Gastrocnemius medialis (tissue), 4 donors: ENCODE measurements around the gene CASKIN2.

ENCODE experiments used
- POLR2A ChIP-seq, 2 donors: fragments of 450-650 bp; IDR thresholded peaks; one replicate each; pipeline ENCODE4 v1.6.1; 2017; ENCODE audit warnings: antibody characterized with exemption in 2 of 2, mild to moderate bottlenecking in 2 of 2, moderate library complexity in 2 of 2
- TF ChIP-seq, protein P1 (sequence below), 5 experiments: fragments of 450-650 bp in 3 of 5; fragments of 200-600 bp in 2 of 5; sonication (generic) in 2 of 5; IDR thresholded peaks in 4 of 5; conservative IDR thresholded peaks in 1 of 5; 1 replicate in 4 of 5; 2 replicates in 1 of 5; pipeline ENCODE4 v1.5.1; 2016 to 2019; ENCODE audit warnings: antibody characterized with exemption in 5 of 5, mild to moderate bottlenecking in 3 of 5, moderate library complexity in 3 of 5

DNA sequence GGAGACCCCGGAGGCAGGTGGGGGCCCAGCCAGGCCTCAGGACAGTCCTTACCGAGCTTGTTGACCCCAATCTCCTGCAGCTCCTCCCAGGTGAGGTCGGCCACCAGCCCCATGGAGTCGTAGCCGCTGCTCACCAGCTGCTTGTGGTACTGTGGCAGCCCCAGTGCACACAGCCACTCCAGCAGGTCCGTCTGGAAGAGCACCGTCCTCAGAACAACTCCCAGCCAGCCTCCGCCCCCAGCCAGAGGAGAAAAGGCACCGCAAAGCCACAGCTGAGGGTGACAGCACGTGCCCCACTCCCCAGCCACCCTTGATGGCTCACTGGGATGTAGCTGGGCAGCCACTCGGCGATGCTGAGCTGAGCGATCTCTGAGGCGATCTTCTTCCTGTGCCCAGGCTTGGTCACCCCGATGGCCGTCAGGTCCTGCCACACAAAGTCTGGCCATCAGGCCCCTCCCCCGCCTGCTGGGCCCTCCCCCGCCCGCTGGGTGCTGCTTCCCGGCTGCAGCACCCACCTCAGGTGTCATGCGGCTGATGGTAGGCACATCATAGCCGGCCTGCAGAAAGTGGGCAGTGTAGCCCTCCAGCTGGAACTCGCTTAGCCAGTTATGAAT is 11.9 kb downstream of the CASKIN2 start:
- TF ChIP-seq, protein P1, sequence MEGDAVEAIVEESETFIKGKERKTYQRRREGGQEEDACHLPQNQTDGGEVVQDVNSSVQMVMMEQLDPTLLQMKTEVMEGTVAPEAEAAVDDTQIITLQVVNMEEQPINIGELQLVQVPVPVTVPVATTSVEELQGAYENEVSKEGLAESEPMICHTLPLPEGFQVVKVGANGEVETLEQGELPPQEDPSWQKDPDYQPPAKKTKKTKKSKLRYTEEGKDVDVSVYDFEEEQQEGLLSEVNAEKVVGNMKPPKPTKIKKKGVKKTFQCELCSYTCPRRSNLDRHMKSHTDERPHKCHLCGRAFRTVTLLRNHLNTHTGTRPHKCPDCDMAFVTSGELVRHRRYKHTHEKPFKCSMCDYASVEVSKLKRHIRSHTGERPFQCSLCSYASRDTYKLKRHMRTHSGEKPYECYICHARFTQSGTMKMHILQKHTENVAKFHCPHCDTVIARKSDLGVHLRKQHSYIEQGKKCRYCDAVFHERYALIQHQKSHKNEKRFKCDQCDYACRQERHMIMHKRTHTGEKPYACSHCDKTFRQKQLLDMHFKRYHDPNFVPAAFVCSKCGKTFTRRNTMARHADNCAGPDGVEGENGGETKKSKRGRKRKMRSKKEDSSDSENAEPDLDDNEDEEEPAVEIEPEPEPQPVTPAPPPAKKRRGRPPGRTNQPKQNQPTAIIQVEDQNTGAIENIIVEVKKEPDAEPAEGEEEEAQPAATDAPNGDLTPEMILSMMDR (IDR thresholded peaks at IDR 0.05 in 4 of 5, conservative IDR thresholded peaks at IDR 0.05 in 1 of 5): no peak
- no peak for TF ChIP-seq POLR2A (IDR thresholded peaks at IDR 0.05)
